ENCODE measurements around the gene GPRC5C. TPM values are rescaled to one million over a fixed set of nuclear protein-coding genes. Genes with fewer than 3 reads are reported as not detected.

Gene GPRC5C
- total and polyA plus RNA-seq, 2 of the 8 experiments (the other 6 are each of a cell fraction or from before 2014, with no cell fraction given), result 18.3 to 55.8 TPM

DNA sequence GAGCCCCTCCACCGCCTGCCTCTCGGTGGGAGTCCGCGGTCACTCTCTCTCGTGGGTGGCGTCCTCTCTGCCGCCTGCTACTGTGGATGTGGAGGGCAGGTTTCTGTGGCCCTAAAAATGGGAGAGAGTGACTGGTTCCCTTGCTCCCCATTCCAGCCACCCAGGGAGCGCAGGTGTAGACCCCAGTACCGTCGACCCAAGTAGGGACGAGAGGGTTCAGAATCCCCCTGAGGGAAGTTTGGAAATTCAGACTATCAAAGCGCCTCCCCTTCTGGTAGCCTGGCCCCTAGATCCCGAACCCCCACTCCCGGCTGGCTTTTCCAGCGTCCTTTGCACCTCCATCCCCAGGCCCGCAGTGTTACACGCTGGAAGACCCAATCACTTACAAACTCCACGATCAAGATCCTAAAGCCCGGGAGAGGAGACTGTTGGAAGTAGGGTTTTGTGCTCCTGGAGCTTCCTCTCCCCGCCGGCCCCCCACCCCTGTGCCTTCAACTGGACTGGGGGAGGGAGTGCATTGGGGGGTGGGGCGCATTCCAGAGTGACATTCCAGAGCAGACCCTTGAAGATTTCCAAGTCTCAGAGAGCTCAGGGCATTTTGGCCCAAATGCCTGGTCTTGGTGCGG is 991 bp downstream of the GPRC5C start (continued):
- TF ChIP-seq ATF2 (IDR thresholded peaks at IDR 0.05; ENCODE audit: low read length), result no peak
- TF ChIP-seq KDM4A (IDR thresholded peaks at IDR 0.05; ENCODE audit: low read depth, low read length, severe bottlenecking), result no peak
- peak; percentile 23; the same call in 1 of the 2 replicates for TF ChIP-seq YY1 (IDR thresholded peaks at IDR 0.05; ENCODE audit: low read depth, low read length)
- no peak for TF ChIP-seq SIX5 (IDR thresholded peaks at IDR 0.05; ENCODE audit: low read depth, low read length)
